B cell (primary cell): ENCODE data around the gene TBCCD1. TPM values are rescaled to one million over a fixed set of nuclear protein-coding genes. Genes with fewer than 3 reads are reported as not detected.
A peak's percentile ranks its signal among the peaks of the same experiment; 100 is the strongest.
"Not testable (repeated sequence)": the region's sequence is repeated elsewhere in the genome, so short reads cannot be mapped to it uniquely, and the experiment has no call there.

Experiments
- ATAC-seq: fragments of 200-7000 bp; cut with Tn5 transposase; one replicate; pipeline ENCODE4 v1.10.0; 2021; ENCODE audit warnings: low read depth, mild to moderate bottlenecking, moderate number of reproducible peaks, moderate library complexity
- CTCF ChIA-PET: fragments of 350-600 bp; sonication (Branson Sonifier 250); formaldehyde crosslinking; loops from one replicate; lab custom pipeline; 2021; ENCODE audit warnings: antibody characterized with exemption, inconsistent platforms; lab: Charles Lee
- POLR2A ChIA-PET: fragments of 350-600 bp; sonication (Branson Sonifier 250); formaldehyde crosslinking; loops from one replicate; lab custom pipeline; 2021; ENCODE audit warnings: antibody characterized with exemption; lab: Charles Lee
- DNase-seq: peaks from one replicate; pipeline ENCODE4 v3.0.0; 2013
- H2AFZ ChIP-seq: 2 replicates; pipeline ENCODE4 v1.6.1; 2012; ENCODE audit warnings: mild to moderate bottlenecking, low read depth, low read length; ENCODE audit not compliant: insufficient read depth, poor library complexity, severe bottlenecking
- H3K27ac ChIP-seq, 2 donors: 1 replicate in 1 of 2; 2 replicates in 1 of 2; pipeline ENCODE4 v1.5.1; 2012 to 2013; ENCODE audit warnings: low read length in 2 of 2, mild to moderate bottlenecking in 2 of 2, moderate library complexity in 1 of 2
- H3K27me3 ChIP-seq, 4 experiments: fragments of 200-600 bp in 1 of 4; sonication (generic) in 1 of 4; replicated peaks in 1 of 4; 1 replicate in 2 of 4; 2 replicates in 2 of 4; pipeline versions ENCODE4 v1.6.1 to v1.7.0; 2013 to 2016; ENCODE audit warnings: low read length in 3 of 4, mild to moderate bottlenecking in 2 of 4, mixed read lengths in 1 of 4, moderate library complexity in 1 of 4; ENCODE audit not compliant: insufficient read depth in 4 of 4, control insufficient read depth in 3 of 4; ENCODE audit errors: control extremely low read depth in 1 of 4
- H3K36me3 ChIP-seq, 2 experiments: replicated peaks in 1 of 2; 1 replicate in 1 of 2; 2 replicates in 1 of 2; pipeline versions ENCODE4 v1.6.1 to v1.7.1; 2013; ENCODE audit warnings: low read length in 1 of 2; ENCODE audit not compliant: insufficient read depth in 2 of 2, control insufficient read depth in 1 of 2; ENCODE audit errors: control extremely low read depth in 1 of 2, extremely low read depth in 1 of 2
- H3K4me1 ChIP-seq, 2 donors: fragments of 200-600 bp in 1 of 2; sonication (generic) in 1 of 2; 1 replicate in 1 of 2; 2 replicates in 1 of 2; pipeline versions ENCODE4 v1.5.1 to v1.6.1; 2013 to 2017; ENCODE audit warnings: low read length in 2 of 2; ENCODE audit not compliant: control insufficient read depth in 2 of 2, insufficient read depth in 2 of 2
- H3K4me2 ChIP-seq: replicated peaks from 2 replicates; pipeline ENCODE3; 2012; ENCODE audit warnings: mild to moderate bottlenecking, low read depth, low read length; ENCODE audit not compliant: poor library complexity, severe bottlenecking
- H3K4me3 ChIP-seq, 5 experiments: fragments of 200-600 bp in 1 of 5; sonication (generic) in 1 of 5; 1 replicate in 3 of 5; 2 replicates in 2 of 5; pipeline versions ENCODE4 v1.5.1 to v1.7.0; 2011 to 2016; ENCODE audit warnings: low read length in 4 of 5, mild to moderate bottlenecking in 4 of 5, low read depth in 2 of 5, control low read depth in 1 of 5, moderate library complexity in 1 of 5; ENCODE audit not compliant: insufficient read depth in 1 of 5; ENCODE audit errors: control extremely low read depth in 1 of 5, extremely low read depth in 1 of 5
- H3K79me2 ChIP-seq: fragments of 200-600 bp; sonication (generic); one replicate; pipeline ENCODE4 v1.6.0; 2016; ENCODE audit warnings: low read length; ENCODE audit not compliant: control insufficient read depth, insufficient read depth
- H3K9ac ChIP-seq: fragments of 200-600 bp; sonication (generic); 2 replicates; pipeline ENCODE4 v1.6.1; 2017; ENCODE audit warnings: mild to moderate bottlenecking, low read length, moderate library complexity
- H3K9me3 ChIP-seq, 3 donors: one replicate each; pipeline versions ENCODE4 v1.6.1 to v1.7.1; 2013; ENCODE audit warnings: low read length in 2 of 3; ENCODE audit not compliant: control insufficient read depth in 2 of 3, insufficient read depth in 1 of 3; ENCODE audit errors: control extremely low read depth in 1 of 3
- H4K20me1 ChIP-seq: 2 replicates; pipeline ENCODE4 v1.6.0; 2012; ENCODE audit warnings: mild to moderate bottlenecking, low read length; ENCODE audit not compliant: insufficient read depth, control insufficient read depth, poor library complexity, severe bottlenecking
- H3K27ac Mint-ChIP-seq: one replicate; pipeline ENCODE4 v1.8.0; 2021; ENCODE audit warnings: mixed read lengths
- H3K27me3 Mint-ChIP-seq: one replicate; pipeline ENCODE4 v1.8.0; 2021; ENCODE audit warnings: mixed read lengths
- H3K4me1 Mint-ChIP-seq: one replicate; pipeline ENCODE4 v1.8.0; 2021; ENCODE audit warnings: mixed read lengths
- H3K4me3 Mint-ChIP-seq: one replicate; pipeline ENCODE4 v1.8.0; 2021; ENCODE audit warnings: mixed read lengths
- H3K9me3 Mint-ChIP-seq: one replicate; pipeline ENCODE4 v1.8.0; 2022; ENCODE audit warnings: mixed read lengths; ENCODE audit not compliant: insufficient read depth
- EZH2 ChIP-seq: IDR thresholded peaks from 2 replicates; pipeline ENCODE4 v1.6.1; 2012; ENCODE audit warnings: borderline replicate concordance, low read depth, mild to moderate bottlenecking, moderate library complexity, low read length; ENCODE audit not compliant: insufficient read depth, poor library complexity, severe bottlenecking
- WGBS: methylation state at CpG from one replicate; pipeline ENCODE4 v1.1.5; 2013; ENCODE audit warnings: missing lambda C conversion rate; ENCODE audit not compliant: insufficient coverage; 5-methylcytosine and 5-hydroxymethylcytosine counted together
- intact Hi-C: fragments of 100-400 bp; cut with micrococcal nuclease; formaldehyde crosslinking; loops from one replicate; pipeline ENCODE4 v1.10.0; 2022
- polyA plus RNA-seq: library from polyadenylated mRNA; depleted of rRNA; stranded (reverse); fragments of >200 nt; gene quantifications from 2 replicates; pipeline ENCODE4 v1.2.3, GENCODE V29; 2012
- total RNA-seq, 2 donors: library from RNA; stranded (reverse); fragments of 120-200 nt in 1 of 2; gene quantifications; 1 replicate in 1 of 2; 2 replicates in 1 of 2; pipeline versions ENCODE4 v1.2.3 to v1.2.4, GENCODE V29; 2013 to 2022
- TF ChIP-seq, protein P1 (sequence below): fragments of 200-600 bp; IDR thresholded peaks from one replicate; pipeline ENCODE4 v1.8.0; 2022; ENCODE audit warnings: antibody characterized with exemption, mild to moderate bottlenecking

TBCCD1 gene
- total and polyA plus RNA-seq, 2 donors (not counting 1 experiment from before 2014, with no cell fraction given), result 15.9 to 17.3 TPM

DNA sequence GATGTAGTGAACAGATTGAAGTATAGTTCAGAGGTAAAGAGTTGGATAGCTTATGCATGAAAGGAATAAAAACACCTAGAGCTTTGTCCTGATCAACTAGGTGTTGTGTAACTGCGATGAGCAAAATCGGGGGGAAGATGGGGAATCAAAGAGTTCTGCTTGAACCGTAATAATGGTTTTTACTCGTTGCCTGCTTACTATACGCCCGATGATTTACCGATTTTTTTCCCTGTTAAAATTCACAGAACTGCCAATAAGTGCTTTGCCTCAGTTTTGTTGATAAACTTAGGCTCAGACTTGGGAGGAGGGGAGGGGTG lies 2.6 kb upstream of the TBCCD1 start:
- H3K9me3 Mint-ChIP-seq, result no peaks in the 10 kb centered on the region
- H3K36me3 ChIP-seq, result peaks cover 2 to 17% of the 10 kb centered on the region in 2 experiments
- H3K9ac ChIP-seq, result peak overlapping the region; percentile 82
- POLR2A ChIA-PET, result interaction anchor here (0.5 to 1.7 kb wide), 5 partner anchors 9 to 638 kb away, joined by 3 to 18 read pairs (median 5); partner anchors contain the start of gene EIF4A2
- peak overlapping the region; percentile 90 for H3K4me2 ChIP-seq
- no peaks in the 10 kb centered on the region for H3K27me3 ChIP-seq
- CTCF ChIA-PET, result interaction anchor here (1.1 to 2.6 kb wide), 7 partner anchors 12 to 626 kb away, joined by 3 to 14 read pairs (median 6); no protein-coding TSS in a partner anchor
- WGBS, result 20% methylated on average over 3 of the region's 7 CpGs
- H3K27me3 Mint-ChIP-seq, result no peaks in the 10 kb centered on the region
- H2AFZ ChIP-seq, result peak overlapping the region; percentile 73
- H3K9me3 ChIP-seq, result no peaks in the 10 kb centered on the region
- peaks cover 62% of the 10 kb centered on the region for H3K79me2 ChIP-seq
- DNase-seq, result no peak
- TF ChIP-seq EZH2, result no peak
- TF ChIP-seq, protein P1, sequence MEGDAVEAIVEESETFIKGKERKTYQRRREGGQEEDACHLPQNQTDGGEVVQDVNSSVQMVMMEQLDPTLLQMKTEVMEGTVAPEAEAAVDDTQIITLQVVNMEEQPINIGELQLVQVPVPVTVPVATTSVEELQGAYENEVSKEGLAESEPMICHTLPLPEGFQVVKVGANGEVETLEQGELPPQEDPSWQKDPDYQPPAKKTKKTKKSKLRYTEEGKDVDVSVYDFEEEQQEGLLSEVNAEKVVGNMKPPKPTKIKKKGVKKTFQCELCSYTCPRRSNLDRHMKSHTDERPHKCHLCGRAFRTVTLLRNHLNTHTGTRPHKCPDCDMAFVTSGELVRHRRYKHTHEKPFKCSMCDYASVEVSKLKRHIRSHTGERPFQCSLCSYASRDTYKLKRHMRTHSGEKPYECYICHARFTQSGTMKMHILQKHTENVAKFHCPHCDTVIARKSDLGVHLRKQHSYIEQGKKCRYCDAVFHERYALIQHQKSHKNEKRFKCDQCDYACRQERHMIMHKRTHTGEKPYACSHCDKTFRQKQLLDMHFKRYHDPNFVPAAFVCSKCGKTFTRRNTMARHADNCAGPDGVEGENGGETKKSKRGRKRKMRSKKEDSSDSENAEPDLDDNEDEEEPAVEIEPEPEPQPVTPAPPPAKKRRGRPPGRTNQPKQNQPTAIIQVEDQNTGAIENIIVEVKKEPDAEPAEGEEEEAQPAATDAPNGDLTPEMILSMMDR, result no peak
- intact Hi-C loops, result loop anchor here (1.0 to 10.0 kb wide), 7 partner anchors 35 to 460 kb away; partner anchors contain the start of genes EIF4A2, ETV5 and ST6GAL1
- peak overlapping the region; percentile 63 to 90 (median 88) for H3K4me3 ChIP-seq
- H3K4me1 ChIP-seq, result peaks cover 28 to 40% of the 10 kb centered on the region in 2 donors
- no peak for ATAC-seq
- no peaks in the 10 kb centered on the region for H4K20me1 ChIP-seq
- H3K27ac Mint-ChIP-seq, result peak overlapping the region; percentile 98
- peak overlapping the region; percentile 91 to 94 for H3K27ac ChIP-seq
- H3K4me3 Mint-ChIP-seq, result peak overlapping the region; percentile 98
- peaks cover 51% of the 10 kb centered on the region for H3K4me1 Mint-ChIP-seq

DNA sequence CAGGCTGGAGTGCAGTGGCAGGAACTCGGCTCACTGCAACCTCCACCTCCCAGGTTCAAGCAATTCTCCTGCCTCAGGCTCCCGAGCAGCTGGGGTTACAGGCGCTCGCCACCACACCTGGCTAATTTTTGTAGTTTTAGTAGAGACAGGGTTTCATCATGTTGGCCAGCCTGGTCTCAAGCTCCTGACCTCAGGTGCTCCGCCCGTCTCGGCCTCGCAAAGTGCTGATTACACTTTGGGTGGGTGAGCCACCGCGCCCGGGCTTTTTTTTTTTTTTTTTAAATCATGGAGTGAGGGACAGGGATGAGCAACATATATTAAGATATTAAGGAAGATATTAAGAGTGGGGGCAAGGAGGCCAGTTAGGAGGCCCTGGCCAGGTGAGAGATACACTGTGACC lies 2.2 kb upstream of the TBCCD1 start:
- Mint-ChIP-seq H3K4me1 (peaks cover 51% of the 10 kb centered on the region), H3K27ac (peak overlapping the region; percentile 98), H3K4me3 (peak overlapping the region; percentile 98)
- ChIA-PET CTCF (interaction anchor here (1.4 to 2.6 kb wide), 3 partner anchors 29 to 47 kb away, joined by 6 to 14 read pairs (median 8); no protein-coding TSS in a partner anchor), POLR2A (interaction anchor here (0.6 to 1.7 kb wide), 3 partner anchors 10 to 214 kb away, joined by 4 to 18 read pairs (median 6); partner anchors contain the start of gene EIF4A2)
- H4K20me1 ChIP-seq, ATAC-seq, H3K27me3 Mint-ChIP-seq, DNase-seq, intact Hi-C loops, H3K27me3 ChIP-seq, H3K9me3 ChIP-seq, H3K9me3 Mint-ChIP-seq: not testable (repeated sequence)
- Histone ChIP-seq H3K36me3 (peaks cover 2 to 14% of the 10 kb centered on the region in 2 experiments), H3K9ac (peak overlapping the region; percentile 82), H3K4me2 (peak overlapping the region; percentile 90), H3K79me2 (peaks cover 58% of the 10 kb centered on the region), H3K4me3 (peak overlapping the region in 2 of 5 experiments; percentile 82 to 90), H3K4me1 (peaks cover 28 to 40% of the 10 kb centered on the region in 2 donors), H2AFZ (peak overlapping the region; percentile 73), H3K27ac (peak overlapping the region; percentile 91 to 94)
- 90% methylated on average over 7 of the region's 11 CpGs for WGBS
